22Rv1 (cell line): ENCODE data around the gene ANTKMT.
"Not testable (repeated sequence)": the region's sequence is repeated elsewhere in the genome, so short reads cannot be mapped to it uniquely, and the experiment has no call there.

Experiments
- H3K27ac ChIP-seq: fragments of 450-650 bp; 2 replicates; pipeline ENCODE4 v1.5.1; 2017
- CTCF ChIP-seq: fragments of 450-650 bp; IDR thresholded peaks from 2 replicates; pipeline ENCODE4 v1.5.1; 2017; ENCODE audit warnings: mild to moderate bottlenecking
- ZFX ChIP-seq: fragments of 450-650 bp; IDR thresholded peaks from 2 replicates; pipeline ENCODE4 v1.6.1; 2017; ENCODE audit warnings: antibody characterized with exemption, borderline replicate concordance

The ANTKMT gene

GRCh38 chr16:747978-748746 lies 27.2 kb downstream of the ANTKMT start:
- no peak overlapping the region for H3K27ac ChIP-seq
- no peak for TF ChIP-seq CTCF
- TF ChIP-seq ZFX: no peak

- TF ChIP-seq CTCF (no peak), ZFX (no peak)
- H3K27ac ChIP-seq: no peak overlapping the region
Measured at GRCh38 chr16:749010-749409, 28.1 kb downstream of the ANTKMT start.

GRCh38 chr16:750485-750884 lies 29.5 kb downstream of the ANTKMT start:
- 0 out of 2 replicates have a peak overlapping the region, but pooled peaks have one; percentile 23 for H3K27ac ChIP-seq
- TF ChIP-seq ZFX (no peak), CTCF (no peak)

GRCh38 chr16:751152-752006 lies 30.4 kb downstream of the ANTKMT start:
- TF ChIP-seq CTCF: no peak
- TF ChIP-seq ZFX: no peak
- H3K27ac ChIP-seq: 0 out of 2 replicates have a peak overlapping the region, but pooled peaks have one; percentile 23

- 0 out of 2 replicates have a peak overlapping the region, but pooled peaks have one; percentile 23 for H3K27ac ChIP-seq
- TF ChIP-seq CTCF (no peak), ZFX (no peak)
Measured at GRCh38 chr16:752007-752312, 31.0 kb downstream of the ANTKMT start.

- H3K27ac ChIP-seq: not testable (repeated sequence)
Measured at GRCh38 chr16:754121-754607, 33.2 kb downstream of the ANTKMT start.

GRCh38 chr16:754656-755055 lies 33.7 kb downstream of the ANTKMT start:
- no peak overlapping the region for H3K27ac ChIP-seq
- TF ChIP-seq CTCF: no peak
- no peak for TF ChIP-seq ZFX
